Mesothelial cell of epicardium (in vitro differentiated cells): ENCODE measurements around the gene MSH3. TPM values are rescaled to one million over a fixed set of nuclear protein-coding genes. Genes with fewer than 3 reads are reported as not detected.

Experiments
- DNase-seq, 2 experiments: peaks; one replicate each; pipeline ENCODE4 v3.0.0; 2021; ENCODE audit warnings: low spot score in 2 of 2; ENCODE audit not compliant: unreplicated experiment in 2 of 2
- H3K27ac Mint-ChIP-seq: 2 replicates; pipeline ENCODE4 v1.8.0; 2021; ENCODE audit warnings: mixed read lengths
- H3K27me3 Mint-ChIP-seq: 2 replicates; pipeline ENCODE4 v1.8.0; 2021; ENCODE audit warnings: low read depth, mixed read lengths
- H3K36me3 Mint-ChIP-seq: 2 replicates; pipeline ENCODE4 v1.8.0; 2021; ENCODE audit warnings: mixed read lengths
- H3K4me1 Mint-ChIP-seq: 2 replicates; pipeline ENCODE4 v1.8.0; 2021; ENCODE audit warnings: mixed read lengths
- H3K4me3 Mint-ChIP-seq: 2 replicates; pipeline ENCODE4 v1.8.0; 2021; ENCODE audit warnings: mild to moderate bottlenecking, moderate library complexity, mixed read lengths
- H3K9me3 Mint-ChIP-seq: 2 replicates; pipeline ENCODE4 v1.8.0; 2021; ENCODE audit warnings: mixed read lengths
- CTCF ChIP-seq: fragments of 200-600 bp; sonication (generic); IDR thresholded peaks from one replicate; pipeline ENCODE4 v1.5.0; 2021; ENCODE audit warnings: antibody characterized with exemption; ENCODE audit not compliant: unreplicated experiment
- total RNA-seq: library from RNA; stranded (reverse); gene quantifications from 3 replicates; pipeline ENCODE4 v1.2.1, GENCODE V29; 2021

The MSH3 gene
- total RNA-seq, 1 donor from 2014 or later = 18.4 TPM

- H3K27ac Mint-ChIP-seq = no peak overlapping the region
- no peak for DNase-seq
- H3K9me3 Mint-ChIP-seq = peaks cover 10% of the 10 kb centered on the region
- H3K4me3 Mint-ChIP-seq = no peak overlapping the region
- no peaks in the 10 kb centered on the region for H3K4me1 Mint-ChIP-seq
- peaks cover 12% of the 10 kb centered on the region for H3K36me3 Mint-ChIP-seq
- H3K27me3 Mint-ChIP-seq = no peaks in the 10 kb centered on the region
- no peak for TF ChIP-seq CTCF
Observed at GRCh38 chr5:80761966-80762365, 107.5 kb downstream of the MSH3 start.

- no peak overlapping the region for H3K27ac Mint-ChIP-seq
- no peak overlapping the region for H3K4me3 Mint-ChIP-seq
- H3K9me3 Mint-ChIP-seq = peaks cover 10% of the 10 kb centered on the region
- H3K27me3 Mint-ChIP-seq = no peaks in the 10 kb centered on the region
- H3K36me3 Mint-ChIP-seq = peaks cover 12% of the 10 kb centered on the region
- DNase-seq = no peak
- no peak for TF ChIP-seq CTCF
- no peaks in the 10 kb centered on the region for H3K4me1 Mint-ChIP-seq
Observed at GRCh38 chr5:80762573-80762972, 108.1 kb downstream of the MSH3 start.

- H3K27me3 Mint-ChIP-seq = no peaks in the 10 kb centered on the region
- TF ChIP-seq CTCF = no peak
- no peak for DNase-seq
- no peak overlapping the region for H3K4me3 Mint-ChIP-seq
- no peak overlapping the region for H3K27ac Mint-ChIP-seq
- peaks cover 12% of the 10 kb centered on the region for H3K36me3 Mint-ChIP-seq
- no peaks in the 10 kb centered on the region for H3K4me1 Mint-ChIP-seq
- peaks cover 10% of the 10 kb centered on the region for H3K9me3 Mint-ChIP-seq
Observed at GRCh38 chr5:80763211-80763610, 108.8 kb downstream of the MSH3 start.

GRCh38 chr5:80763873-80764647 lies 109.6 kb downstream of the MSH3 start:
- Mint-ChIP-seq H3K4me3 (no peak overlapping the region), H3K9me3 (peaks cover 10% of the 10 kb centered on the region), H3K4me1 (no peaks in the 10 kb centered on the region), H3K36me3 (peaks cover 12% of the 10 kb centered on the region), H3K27me3 (no peaks in the 10 kb centered on the region), H3K27ac (no peak overlapping the region)
- no peak for TF ChIP-seq CTCF
- no peak for DNase-seq

GRCh38 chr5:80764786-80765185 lies 110.3 kb downstream of the MSH3 start:
- DNase-seq = no peak
- H3K9me3 Mint-ChIP-seq = peaks cover 10% of the 10 kb centered on the region
- no peaks in the 10 kb centered on the region for H3K27me3 Mint-ChIP-seq
- no peaks in the 10 kb centered on the region for H3K4me1 Mint-ChIP-seq
- TF ChIP-seq CTCF = no peak
- H3K36me3 Mint-ChIP-seq = peaks cover 12% of the 10 kb centered on the region
- H3K27ac Mint-ChIP-seq = no peak overlapping the region
- no peak overlapping the region for H3K4me3 Mint-ChIP-seq
